Loucy (cell line): ENCODE measurements around the gene BCL11B.

Experiments
- EZH2phosphoT487 ChIP-seq: fragments of 200-600 bp; IDR thresholded peaks from 2 replicates; pipeline ENCODE4 v1.6.1; 2018; ENCODE audit warnings: antibody characterized with exemption, mild to moderate bottlenecking, moderate library complexity, borderline replicate concordance
- TF ChIP-seq, protein P1 (sequence below): fragments of 200-600 bp; sonication (generic); conservative IDR thresholded peaks from 2 replicates; pipeline ENCODE4 v1.5.1; 2014; ENCODE audit warnings: mild to moderate bottlenecking, antibody characterized with exemption, low read length

DNA sequence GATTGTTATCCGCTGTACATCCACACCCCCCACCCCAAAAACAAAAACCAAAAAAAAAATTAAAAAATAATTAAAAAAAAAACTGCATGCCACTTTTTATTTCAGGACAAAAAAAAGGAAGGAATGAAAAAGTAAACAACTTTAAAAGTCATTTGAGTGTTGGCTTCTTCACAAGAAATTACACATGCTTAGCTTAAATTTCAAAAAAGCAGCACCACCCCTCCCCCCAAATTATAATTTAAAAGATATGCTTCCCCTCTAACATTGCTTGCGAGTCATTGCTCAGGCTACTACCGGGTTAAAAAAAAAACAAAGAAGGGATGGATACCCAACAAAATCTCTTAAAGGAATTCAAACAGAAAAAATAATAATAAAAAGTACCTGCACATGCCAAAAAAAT is 98.5 kb downstream of the BCL11B start:
- TF ChIP-seq, protein P1, sequence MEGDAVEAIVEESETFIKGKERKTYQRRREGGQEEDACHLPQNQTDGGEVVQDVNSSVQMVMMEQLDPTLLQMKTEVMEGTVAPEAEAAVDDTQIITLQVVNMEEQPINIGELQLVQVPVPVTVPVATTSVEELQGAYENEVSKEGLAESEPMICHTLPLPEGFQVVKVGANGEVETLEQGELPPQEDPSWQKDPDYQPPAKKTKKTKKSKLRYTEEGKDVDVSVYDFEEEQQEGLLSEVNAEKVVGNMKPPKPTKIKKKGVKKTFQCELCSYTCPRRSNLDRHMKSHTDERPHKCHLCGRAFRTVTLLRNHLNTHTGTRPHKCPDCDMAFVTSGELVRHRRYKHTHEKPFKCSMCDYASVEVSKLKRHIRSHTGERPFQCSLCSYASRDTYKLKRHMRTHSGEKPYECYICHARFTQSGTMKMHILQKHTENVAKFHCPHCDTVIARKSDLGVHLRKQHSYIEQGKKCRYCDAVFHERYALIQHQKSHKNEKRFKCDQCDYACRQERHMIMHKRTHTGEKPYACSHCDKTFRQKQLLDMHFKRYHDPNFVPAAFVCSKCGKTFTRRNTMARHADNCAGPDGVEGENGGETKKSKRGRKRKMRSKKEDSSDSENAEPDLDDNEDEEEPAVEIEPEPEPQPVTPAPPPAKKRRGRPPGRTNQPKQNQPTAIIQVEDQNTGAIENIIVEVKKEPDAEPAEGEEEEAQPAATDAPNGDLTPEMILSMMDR: no peak
- no peak for TF ChIP-seq EZH2phosphoT487
